GM04503 (cell line): Measurements from ENCODE around the gene CNPY3.

Experiments
- DNase-seq: peaks from one replicate; pipeline ENCODE4 v3.0.0-alpha.2; 2012; ENCODE audit warnings: low read depth

Gene CNPY3

GRCh38 chr6:42981836-42982235 lies 52.6 kb downstream of the CNPY3 start:
- DNase-seq = no peak

DNA sequence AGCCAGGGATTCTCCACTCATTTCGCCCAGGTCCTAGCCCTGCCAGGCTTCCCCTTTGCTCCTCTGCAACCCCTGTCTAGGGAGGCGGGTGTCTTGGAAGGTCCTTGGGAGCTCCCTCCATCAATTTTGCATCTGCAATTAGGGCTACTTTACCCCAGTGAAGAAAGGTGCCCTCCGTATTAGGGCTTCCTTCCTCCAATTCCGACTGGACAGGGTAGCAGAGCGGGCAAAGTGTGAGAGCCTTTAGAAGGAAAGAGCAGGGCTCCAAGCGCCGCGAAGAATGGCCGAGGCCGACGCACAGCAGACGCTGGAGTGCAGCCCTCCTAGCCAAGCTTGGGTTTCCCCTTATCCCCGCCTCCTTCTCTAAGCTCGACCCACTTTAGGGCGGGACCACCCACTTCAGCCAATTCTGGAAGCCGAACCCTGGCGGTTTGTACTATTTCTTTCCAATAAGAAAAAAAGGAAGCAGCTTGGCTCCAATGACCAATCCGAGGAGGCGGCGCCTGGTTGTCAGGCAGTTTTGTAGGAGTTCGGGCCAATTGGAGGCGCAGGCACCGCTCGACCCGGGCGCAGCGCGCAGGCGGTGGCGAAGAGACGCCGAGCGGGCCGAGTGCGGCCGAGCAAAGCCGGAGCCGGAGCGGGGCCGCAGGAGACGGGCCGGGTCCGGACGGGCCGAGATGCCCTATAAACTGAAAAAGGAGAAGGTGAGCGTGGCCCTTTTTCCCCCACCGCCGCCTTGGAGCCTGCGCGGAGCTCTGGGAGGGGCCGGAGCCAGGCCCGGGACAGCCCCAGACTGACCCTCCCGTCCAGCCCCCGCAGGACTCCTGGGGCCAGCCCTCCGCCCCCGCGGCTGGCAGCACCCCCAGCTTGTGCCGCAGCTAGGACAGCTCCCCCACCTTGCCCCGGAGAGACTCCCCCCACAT lies 55.0 kb downstream of the CNPY3 start, which contains the start of gene PPP2R5D:
Gene PPP2R5D (plus strand): TSS at position 570 of the 923 bp plus-strand sequence. CDS start 108 bp downstream, at position 678.
- DNase-seq = peak; percentile 96

- no peak for DNase-seq
These were observed 55.7 kb downstream of the CNPY3 start for GRCh38 chr6:42984924-42985475.

- DNase-seq = no peak
These were observed 58.5 kb downstream of the CNPY3 start for GRCh38 chr6:42987533-42988451.

DNA sequence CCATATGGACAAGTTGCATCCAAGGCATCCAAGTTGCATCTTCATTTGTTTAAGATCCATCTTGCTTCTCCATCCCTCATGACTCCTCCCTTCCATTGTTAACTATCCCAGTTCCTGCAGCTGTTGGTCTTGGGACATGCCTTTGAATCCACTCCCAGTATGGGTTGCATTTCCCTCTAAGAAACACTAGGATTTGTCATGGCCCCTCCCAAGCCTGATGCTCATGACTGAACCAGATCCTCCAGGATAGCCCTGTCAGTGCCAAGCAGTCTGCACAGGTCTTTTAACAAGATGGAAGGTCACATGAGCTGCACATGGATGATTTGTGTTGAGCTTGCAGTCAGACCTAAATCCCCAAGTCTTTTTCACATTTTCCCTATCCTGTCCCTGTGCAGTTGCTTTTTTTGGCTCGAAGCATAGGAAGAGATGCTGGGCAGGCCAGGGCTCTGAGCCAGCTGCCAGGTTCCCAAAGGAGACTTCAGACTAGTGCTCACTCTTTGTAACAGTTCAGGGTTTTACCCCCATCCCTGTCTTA lies 59.3 kb downstream of the CNPY3 start:
- DNase-seq = no peak
